OCI-LY7 (cell line): ENCODE data around the gene XRCC3.

Experiments
- EZH2phosphoT487 ChIP-seq: fragments of 200-600 bp; sonication (generic); IDR thresholded peaks from 2 replicates; pipeline ENCODE4 v1.6.1; 2018; ENCODE audit warnings: low read depth, borderline replicate concordance, mild to moderate bottlenecking, mixed run types, antibody characterized with exemption, low read length, moderate library complexity, mixed read lengths
- TF ChIP-seq, protein P1 (sequence below): fragments of 200-600 bp; sonication (generic); conservative IDR thresholded peaks from 2 replicates; pipeline ENCODE4 v1.5.1; 2014; ENCODE audit warnings: mild to moderate bottlenecking, antibody characterized with exemption, low read length, moderate library complexity, mixed read lengths

DNA sequence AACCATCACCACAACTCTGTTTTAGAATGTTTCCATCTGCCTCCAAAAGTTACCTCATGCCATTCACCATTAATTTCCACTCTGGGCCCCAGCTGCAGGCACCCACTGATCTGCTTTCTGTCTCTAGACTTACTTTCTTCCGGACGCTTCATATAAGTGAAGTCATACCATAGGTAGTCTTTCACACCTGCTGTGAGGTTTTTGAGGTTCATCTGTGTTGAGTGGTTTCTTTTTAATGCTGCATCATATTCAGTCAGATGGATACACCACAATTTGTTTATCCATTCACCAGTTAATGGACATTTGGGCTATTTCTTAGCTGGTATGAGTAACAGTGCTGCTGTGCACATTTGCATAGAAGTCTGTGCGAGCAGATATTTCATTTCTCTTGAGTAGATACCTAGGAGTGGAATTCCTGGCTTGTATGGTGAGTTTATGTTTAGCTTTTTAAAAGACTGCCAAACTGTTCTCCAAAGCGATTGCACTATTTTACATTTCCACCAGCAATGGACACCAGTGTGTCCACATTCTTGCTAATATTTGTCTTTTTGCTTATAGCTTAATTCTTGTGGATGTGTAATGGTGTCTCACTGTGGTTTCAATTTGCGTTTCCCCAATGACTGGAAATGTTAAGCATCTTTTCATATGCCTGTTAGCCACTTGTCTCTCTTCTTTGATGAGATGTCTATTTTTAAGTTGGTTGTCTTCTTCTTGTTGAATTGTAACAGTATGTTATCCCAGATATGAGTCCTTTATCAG is 48.7 kb upstream of the XRCC3 start:
- TF ChIP-seq, protein P1, sequence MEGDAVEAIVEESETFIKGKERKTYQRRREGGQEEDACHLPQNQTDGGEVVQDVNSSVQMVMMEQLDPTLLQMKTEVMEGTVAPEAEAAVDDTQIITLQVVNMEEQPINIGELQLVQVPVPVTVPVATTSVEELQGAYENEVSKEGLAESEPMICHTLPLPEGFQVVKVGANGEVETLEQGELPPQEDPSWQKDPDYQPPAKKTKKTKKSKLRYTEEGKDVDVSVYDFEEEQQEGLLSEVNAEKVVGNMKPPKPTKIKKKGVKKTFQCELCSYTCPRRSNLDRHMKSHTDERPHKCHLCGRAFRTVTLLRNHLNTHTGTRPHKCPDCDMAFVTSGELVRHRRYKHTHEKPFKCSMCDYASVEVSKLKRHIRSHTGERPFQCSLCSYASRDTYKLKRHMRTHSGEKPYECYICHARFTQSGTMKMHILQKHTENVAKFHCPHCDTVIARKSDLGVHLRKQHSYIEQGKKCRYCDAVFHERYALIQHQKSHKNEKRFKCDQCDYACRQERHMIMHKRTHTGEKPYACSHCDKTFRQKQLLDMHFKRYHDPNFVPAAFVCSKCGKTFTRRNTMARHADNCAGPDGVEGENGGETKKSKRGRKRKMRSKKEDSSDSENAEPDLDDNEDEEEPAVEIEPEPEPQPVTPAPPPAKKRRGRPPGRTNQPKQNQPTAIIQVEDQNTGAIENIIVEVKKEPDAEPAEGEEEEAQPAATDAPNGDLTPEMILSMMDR = no peak
- no peak for TF ChIP-seq EZH2phosphoT487
